ENCODE measurements around the gene EXOC3L2. TPM values are rescaled to one million over a fixed set of nuclear protein-coding genes. Genes with fewer than 3 reads are reported as not detected.

Gene EXOC3L2
- total RNA-seq, 1 experiment from 2014 or later: not detected

DNA sequence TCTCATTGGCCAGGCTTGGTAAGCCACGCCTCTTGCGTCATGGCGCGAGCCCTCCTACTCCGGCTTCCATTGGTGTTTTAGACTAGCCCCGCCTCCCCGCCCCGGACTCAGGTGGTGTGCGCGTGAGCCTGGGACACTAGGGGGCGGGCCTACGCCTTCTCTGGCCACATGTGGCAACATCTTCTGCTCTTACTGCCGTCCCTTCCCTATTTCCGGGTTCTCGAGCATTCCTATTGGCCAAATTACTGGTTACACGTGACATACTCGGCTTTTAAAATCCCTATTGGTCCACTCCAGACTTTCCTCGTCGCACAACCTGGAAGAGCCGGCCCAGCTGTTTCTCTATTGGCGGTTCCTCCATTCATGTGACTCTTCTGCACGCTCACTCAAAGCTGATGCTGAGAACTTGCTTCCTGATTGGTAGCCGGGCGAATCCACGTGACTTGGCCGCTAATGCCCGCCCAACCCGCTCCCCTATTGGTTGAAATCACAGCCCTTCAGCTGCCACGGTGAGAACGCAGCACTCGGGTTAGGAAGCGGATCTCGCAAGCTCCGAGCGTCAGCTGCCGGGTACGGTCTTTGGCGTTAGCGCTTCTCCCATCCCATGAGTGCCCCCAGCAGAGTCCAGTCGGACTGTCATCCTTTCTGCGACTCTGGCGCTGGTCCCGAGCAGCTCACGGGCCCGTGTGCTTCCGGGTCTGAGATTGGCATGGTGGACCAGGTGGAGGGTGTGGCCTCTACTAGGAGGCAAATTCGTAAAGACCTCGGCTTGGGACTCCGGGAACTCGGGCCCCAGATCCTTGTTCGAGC is 66.7 kb downstream of the EXOC3L2 start, which contains the start of gene BLOC1S3:
Gene BLOC1S3 (plus strand): TSS at position 523 of the 810 bp plus-strand sequence. CDS start 513 bp downstream, outside the sequence.
- Histone ChIP-seq H3F3A (ENCODE audit: low read length, unreplicated experiment) (no peaks in the 10 kb centered on the region), H2AFZ (ENCODE audit: low read length) (peak within 1 kb of the TSS; percentile 85), H3K9me2 (replicated peaks; ENCODE audit: low read length) (no peaks in the 10 kb centered on the region), H3K9me3 (ENCODE audit: low read length) (no peaks in the 10 kb centered on the region), H3K4me3 (ENCODE audit: low read length) (peak within 1 kb of the TSS; percentile 98), H3K36me3 (ENCODE audit: low read depth, low read length) (no peaks in the 10 kb centered on the region), H4K20me1 (ENCODE audit: low read length) (no peaks in the 10 kb centered on the region), H3K9ac (ENCODE audit: low read length) (peak within 1 kb of the TSS; percentile 91), H3K27ac (ENCODE audit: low read length) (peak within 1 kb of the TSS; percentile 82), H3K27me3 (ENCODE audit: low read length) (no peaks in the 10 kb centered on the region), H3K4me2 (ENCODE audit: low read length) (peak within 1 kb of the TSS; percentile 97), H3K4me1 (ENCODE audit: insufficient read depth, low read length) (peaks cover 11% of the 10 kb centered on the region), H3K79me2 (ENCODE audit: low read length) (peaks cover 31% of the 10 kb centered on the region)
- DNase-seq: peak; percentile 97
- peak; percentile 82 for ATAC-seq
- BruUV-seq (replicated peaks): TSS peak; percentile 86
- CTCF ChIA-PET: no interaction called here
- TF ChIP-seq, protein P1, sequence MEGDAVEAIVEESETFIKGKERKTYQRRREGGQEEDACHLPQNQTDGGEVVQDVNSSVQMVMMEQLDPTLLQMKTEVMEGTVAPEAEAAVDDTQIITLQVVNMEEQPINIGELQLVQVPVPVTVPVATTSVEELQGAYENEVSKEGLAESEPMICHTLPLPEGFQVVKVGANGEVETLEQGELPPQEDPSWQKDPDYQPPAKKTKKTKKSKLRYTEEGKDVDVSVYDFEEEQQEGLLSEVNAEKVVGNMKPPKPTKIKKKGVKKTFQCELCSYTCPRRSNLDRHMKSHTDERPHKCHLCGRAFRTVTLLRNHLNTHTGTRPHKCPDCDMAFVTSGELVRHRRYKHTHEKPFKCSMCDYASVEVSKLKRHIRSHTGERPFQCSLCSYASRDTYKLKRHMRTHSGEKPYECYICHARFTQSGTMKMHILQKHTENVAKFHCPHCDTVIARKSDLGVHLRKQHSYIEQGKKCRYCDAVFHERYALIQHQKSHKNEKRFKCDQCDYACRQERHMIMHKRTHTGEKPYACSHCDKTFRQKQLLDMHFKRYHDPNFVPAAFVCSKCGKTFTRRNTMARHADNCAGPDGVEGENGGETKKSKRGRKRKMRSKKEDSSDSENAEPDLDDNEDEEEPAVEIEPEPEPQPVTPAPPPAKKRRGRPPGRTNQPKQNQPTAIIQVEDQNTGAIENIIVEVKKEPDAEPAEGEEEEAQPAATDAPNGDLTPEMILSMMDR (conservative IDR thresholded peaks at IDR 0.05; ENCODE audit: low read depth, low read length): no peak; the same call in 1 of the 2 replicates
- TF ChIP-seq EZH2phosphoT487 (IDR thresholded peaks at IDR 0.05; ENCODE audit: borderline replicate concordance, low read length) (no peak), EZH2 (IDR thresholded peaks at IDR 0.05; ENCODE audit: low read length, unreplicated experiment) (no peak)
- POLR2A ChIA-PET (ENCODE audit: unreplicated experiment): interaction anchor here (0.6 to 1.1 kb wide), 3 partner anchors 8 to 43 kb away, joined by 3 to 6 read pairs (median 3); no protein-coding TSS in a partner anchor
- intact Hi-C loops (cut with micrococcal nuclease): loop anchor here (5.0 kb wide), 1 partner anchor 86 kb away; the partner anchor contains the start of gene PPP1R37

DNA sequence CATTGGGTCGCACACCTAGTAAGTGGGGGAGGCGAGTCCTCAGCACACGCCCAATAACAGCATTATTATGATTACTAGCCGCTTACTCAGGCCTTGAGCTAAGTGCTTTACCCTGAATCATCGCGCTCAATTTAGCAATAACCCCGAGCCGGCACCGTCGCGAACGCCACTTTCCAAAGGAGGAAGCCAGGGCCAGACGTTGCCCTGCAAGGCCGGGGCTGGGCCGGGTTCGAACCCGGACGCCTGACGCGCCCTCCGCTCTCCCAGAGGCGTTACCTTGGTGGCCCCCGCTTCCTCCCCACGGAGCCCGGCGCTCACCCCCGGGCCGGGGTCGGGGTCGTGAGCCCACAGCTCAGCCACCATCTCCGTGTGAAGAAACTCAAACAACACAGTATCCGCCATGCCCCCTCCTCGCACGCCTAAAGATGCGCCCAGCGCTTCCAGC is 67.4 kb downstream of the EXOC3L2 start, which contains the start of gene TRAPPC6A:
Gene TRAPPC6A (minus strand): TSS at position 421 of the 445 bp plus-strand sequence. CDS start 19 bp downstream, at position 402.
- intact Hi-C loops (cut with micrococcal nuclease): loop anchor here (5.0 kb wide), 1 partner anchor 86 kb away; the partner anchor contains the start of gene PPP1R37
- TF ChIP-seq, protein P1 (conservative IDR thresholded peaks at IDR 0.05; ENCODE audit: low read depth, low read length): no peak
- TF ChIP-seq EZH2phosphoT487 (IDR thresholded peaks at IDR 0.05; ENCODE audit: borderline replicate concordance, low read length): no peak
- TF ChIP-seq EZH2 (IDR thresholded peaks at IDR 0.05; ENCODE audit: low read length, unreplicated experiment): no peak
- Histone ChIP-seq H3K9me3 (ENCODE audit: low read length) (no peaks in the 10 kb centered on the region), H3K9me2 (replicated peaks; ENCODE audit: low read length) (no peaks in the 10 kb centered on the region), H3F3A (ENCODE audit: low read length, unreplicated experiment) (no peaks in the 10 kb centered on the region), H3K4me3 (ENCODE audit: low read length) (peak within 1 kb of the TSS; percentile 98), H3K27ac (ENCODE audit: low read length) (peak within 1 kb of the TSS; percentile 82), H3K4me2 (ENCODE audit: low read length) (peak within 1 kb of the TSS; percentile 97), H3K36me3 (ENCODE audit: low read depth, low read length) (no peaks in the 10 kb centered on the region), H3K4me1 (ENCODE audit: insufficient read depth, low read length) (peaks cover 11% of the 10 kb centered on the region), H3K27me3 (ENCODE audit: low read length) (no peaks in the 10 kb centered on the region), H2AFZ (ENCODE audit: low read length) (peak within 1 kb of the TSS; percentile 85), H4K20me1 (ENCODE audit: low read length) (no peaks in the 10 kb centered on the region), H3K79me2 (ENCODE audit: low read length) (peaks cover 31% of the 10 kb centered on the region), H3K9ac (ENCODE audit: low read length) (peak within 1 kb of the TSS; percentile 91)
- TSS peak; percentile 86 for BruUV-seq (replicated peaks)
- DNase-seq (peak; percentile 44), ATAC-seq (peak; percentile 2)
- ChIA-PET POLR2A (ENCODE audit: unreplicated experiment) (interaction anchor here (0.9 to 1.1 kb wide), 2 partner anchors 9 to 42 kb away, joined by 3 to 6 read pairs; no protein-coding TSS in a partner anchor), CTCF (no interaction called here)
